Bronchial epithelial cell (primary cell): ENCODE results near the gene ITIH1. TPM values are rescaled to one million over a fixed set of nuclear protein-coding genes. Genes with fewer than 3 reads are reported as not detected.

Experiments used
- DNase-seq: peaks from one replicate; pipeline ENCODE4 v3.0.0-alpha.2; 2010; ENCODE audit warnings: low read depth
- FAIRE-seq: peaks from 2 replicates; lab custom pipeline; 2011; peaks lifted over from hg19 to GRCh38; lab: Jason Lieb, UNC
- H3K27me3 ChIP-seq: 2 replicates; pipeline ENCODE4 v1.5.1; 2011; ENCODE audit warnings: low read length; ENCODE audit not compliant: control insufficient read depth, insufficient read depth
- H3K36me3 ChIP-seq: 2 replicates; pipeline ENCODE4 v1.5.1; 2011; ENCODE audit warnings: low read length; ENCODE audit not compliant: control insufficient read depth, insufficient read depth
- H3K4me3 ChIP-seq: 2 replicates; pipeline ENCODE4 v1.5.1; 2011; ENCODE audit warnings: mild to moderate bottlenecking, low read depth, low read length, control low read depth
- CTCF ChIP-seq: IDR thresholded peaks from 2 replicates; pipeline ENCODE4 v1.5.1; 2011; ENCODE audit warnings: mild to moderate bottlenecking, moderate library complexity, low read length, control low read depth, inconsistent platforms; ENCODE audit not compliant: insufficient read depth, severe bottlenecking
- total RNA-seq: library from RNA; depleted of rRNA; stranded (reverse); fragments of >200 nt; gene quantifications from 2 replicates; pipeline ENCODE4 v1.2.1, GENCODE V29; 2014

Gene ITIH1
- total RNA-seq, 1 donor from 2014 or later = not detected

GRCh38 chr3:52836471-52836845, 59.1 kb downstream of the ITIH1 start:
- DNase-seq = no peak
- Histone ChIP-seq H3K36me3 (peaks cover 5% of the 10 kb centered on the region), H3K27me3 (no peaks in the 10 kb centered on the region), H3K4me3 (no peak overlapping the region)
- no peak for TF ChIP-seq CTCF
- FAIRE-seq = peak; percentile 76

DNA sequence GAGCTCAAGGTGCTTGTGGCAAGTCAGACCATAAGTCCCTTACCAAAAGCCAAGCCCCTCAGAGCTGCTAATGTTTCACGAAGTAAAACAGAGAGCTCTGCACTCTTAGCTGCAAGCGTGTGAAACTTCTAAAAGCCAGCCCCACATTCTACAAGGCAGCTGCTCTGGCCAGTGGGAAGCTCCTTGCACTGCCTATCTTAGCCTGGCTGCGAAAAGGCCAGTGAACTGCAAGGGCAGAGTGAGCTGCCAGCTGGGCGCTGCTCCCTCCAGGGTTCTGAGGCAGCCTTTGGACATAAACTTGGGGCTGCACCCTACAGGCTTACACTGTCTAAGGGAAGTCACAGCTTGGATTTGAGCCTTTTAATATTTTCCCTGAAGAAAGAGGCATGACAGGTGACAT, 59.6 kb downstream of the ITIH1 start:
- no peak for DNase-seq
- H3K36me3 ChIP-seq = peaks cover 7% of the 10 kb centered on the region
- no peak for TF ChIP-seq CTCF
- no peaks in the 10 kb centered on the region for H3K27me3 ChIP-seq
- no peak for FAIRE-seq
- H3K4me3 ChIP-seq = no peak overlapping the region

DNA sequence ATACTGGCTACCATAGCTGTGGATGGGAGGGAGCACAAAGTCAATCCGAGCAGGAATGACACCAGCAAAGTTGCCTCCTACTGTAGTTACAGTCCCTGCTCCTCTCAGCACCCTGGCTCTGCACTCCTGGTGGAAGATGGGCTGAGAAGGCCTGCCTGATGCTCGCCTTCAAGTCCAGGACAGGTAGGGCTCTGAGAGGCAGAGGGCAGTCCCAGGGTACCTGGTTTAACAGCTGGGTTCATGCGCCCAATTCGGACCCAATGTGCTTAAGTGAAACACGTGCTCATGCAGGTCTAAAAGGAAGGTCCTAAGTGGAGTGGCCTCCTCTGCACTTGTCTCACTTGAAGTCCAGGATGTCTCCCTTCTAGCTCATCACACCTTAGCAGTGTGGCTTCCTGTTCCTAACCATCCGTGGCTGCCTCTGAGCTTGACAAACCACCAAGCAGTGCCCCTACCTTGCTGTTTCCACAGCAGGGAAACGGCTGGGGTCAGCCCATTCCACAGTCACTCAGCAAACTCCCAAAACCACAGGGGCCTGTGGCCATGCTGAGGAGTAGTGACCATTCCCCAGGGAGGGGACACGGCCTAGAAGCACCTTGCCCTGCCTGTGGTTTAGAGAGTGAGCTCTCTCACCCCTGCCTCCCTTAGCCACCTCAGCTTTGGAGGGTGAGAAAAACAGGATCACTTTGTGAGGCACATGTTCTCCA, 61.3 kb downstream of the ITIH1 start:
- no peak for TF ChIP-seq CTCF
- no peaks in the 10 kb centered on the region for H3K27me3 ChIP-seq
- H3K4me3 ChIP-seq = no peak overlapping the region
- DNase-seq (no peak), FAIRE-seq (peak; percentile 47)
- H3K36me3 ChIP-seq = peaks cover 7% of the 10 kb centered on the region

DNA sequence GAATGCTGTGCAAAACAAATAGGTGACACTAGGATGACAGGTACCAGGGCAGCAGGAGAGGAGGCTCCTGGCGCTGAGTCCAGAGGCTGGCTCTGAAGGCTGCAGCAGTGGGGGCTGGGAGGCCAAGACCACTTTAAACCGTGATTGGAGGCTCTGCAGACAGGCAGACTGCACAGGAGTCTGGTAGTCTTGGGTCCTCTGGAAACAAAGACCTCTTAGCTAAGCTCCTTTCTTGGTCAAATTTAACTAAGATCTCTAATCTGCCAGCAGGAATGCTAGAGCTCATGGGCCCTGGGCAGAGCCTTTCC, 61.8 kb downstream of the ITIH1 start:
- no peak overlapping the region for H3K4me3 ChIP-seq
- peaks cover 7% of the 10 kb centered on the region for H3K36me3 ChIP-seq
- DNase-seq (no peak), FAIRE-seq (no peak)
- H3K27me3 ChIP-seq = no peaks in the 10 kb centered on the region
- TF ChIP-seq CTCF = no peak

DNA sequence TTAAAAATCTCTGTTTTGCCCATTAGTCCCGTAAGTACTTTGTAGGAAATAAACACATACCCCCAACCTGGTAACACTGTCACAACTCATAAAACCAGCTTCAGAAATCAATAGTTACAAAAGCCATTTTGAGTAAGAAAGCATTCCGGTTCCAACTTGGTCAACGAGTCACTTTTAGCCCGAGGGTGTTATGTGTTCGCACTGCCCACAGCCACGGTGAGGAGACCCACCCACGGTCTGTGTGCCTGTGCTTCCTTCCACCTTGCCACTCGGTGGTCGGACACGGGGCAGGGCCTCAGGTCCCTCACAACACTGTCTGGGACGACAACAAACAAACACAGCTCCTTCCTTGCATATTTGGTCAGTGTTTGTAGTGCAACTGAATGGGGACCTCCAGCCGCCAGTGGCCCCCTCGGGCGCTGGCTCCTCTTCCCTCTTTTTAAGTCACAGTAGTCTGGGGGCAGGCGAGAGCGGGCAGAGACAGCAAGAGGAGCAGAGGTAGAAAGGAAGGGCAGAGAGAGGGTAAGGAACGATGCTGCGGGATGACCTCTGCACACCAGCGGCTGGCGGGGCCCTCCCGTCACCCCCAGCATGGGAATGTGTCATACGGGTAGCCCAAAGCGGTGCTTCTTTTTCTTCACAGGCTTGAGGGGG, 62.6 kb downstream of the ITIH1 start:
- no peak for TF ChIP-seq CTCF
- Histone ChIP-seq H3K27me3 (no peaks in the 10 kb centered on the region), H3K4me3 (no peak overlapping the region), H3K36me3 (peaks cover 7% of the 10 kb centered on the region)
- FAIRE-seq = no peak
- DNase-seq = no peak
